CD4-positive, alpha-beta T cell treated with Interleukin-4 for 4 hours (primary cell): ENCODE data around the gene MAP6D1.

ENCODE experiments used
- DNase-seq: peaks from one replicate; pipeline ENCODE4 v3.0.0-alpha.2; 2020

The MAP6D1 gene

DNA sequence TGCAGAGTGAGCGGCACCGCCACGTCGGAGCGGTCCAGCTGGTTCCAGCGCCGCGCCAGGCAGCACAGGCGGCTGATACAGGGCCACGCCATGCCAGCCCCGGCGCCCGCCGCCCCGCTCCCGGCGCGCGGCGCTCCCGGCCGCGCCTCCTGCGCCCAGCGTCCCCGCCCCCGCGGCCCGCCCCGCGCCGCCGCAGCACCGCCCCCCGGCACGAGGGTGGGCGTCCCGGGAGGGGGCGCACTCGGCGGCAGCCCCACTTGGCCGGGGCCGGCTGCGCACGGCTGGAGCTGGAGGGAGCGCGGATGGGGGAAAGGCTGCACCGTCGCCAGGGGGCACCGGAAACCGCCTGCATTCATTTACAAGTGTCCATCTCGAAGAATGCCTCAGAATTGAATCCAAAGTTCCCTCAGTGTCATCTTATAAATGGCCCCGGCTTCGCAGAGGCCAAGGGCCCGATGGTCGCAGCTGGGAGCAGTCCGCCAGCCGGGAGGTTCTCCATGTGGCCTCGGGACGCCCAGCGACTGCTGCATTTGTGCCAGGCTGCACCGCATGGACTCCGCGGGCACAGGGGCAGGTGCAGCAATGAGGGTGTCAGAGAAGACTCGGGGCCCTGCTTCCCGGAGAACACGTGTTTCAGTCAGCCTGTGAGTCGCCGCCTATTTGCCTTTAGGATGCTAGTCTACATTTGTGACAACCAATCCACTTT is at the start of gene MAP6D1:
Gene MAP6D1 (minus strand): TSS at position 122 of the 706 bp plus-strand sequence. CDS start 30 bp downstream, at position 92.
- peak; percentile 25 for DNase-seq

DNA sequence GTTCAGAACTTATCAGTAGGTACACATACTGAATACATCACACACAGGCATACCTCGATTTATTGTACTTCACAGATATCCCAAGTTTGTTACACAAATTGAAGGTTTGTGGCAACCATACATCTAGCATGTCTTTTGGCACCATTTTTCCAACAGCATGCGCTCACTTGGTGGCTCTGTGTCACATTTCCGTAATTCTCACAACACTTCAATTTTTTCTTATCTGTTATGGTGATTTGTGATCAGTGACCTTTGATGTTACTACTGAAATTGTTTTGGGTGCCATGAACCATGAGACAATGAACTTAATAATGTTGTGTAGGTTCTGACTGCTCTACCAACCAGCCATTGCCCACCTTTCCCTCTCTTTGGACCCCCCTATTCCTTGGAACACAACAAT is 48.5 kb upstream of the MAP6D1 start:
- DNase-seq = no peak

DNA sequence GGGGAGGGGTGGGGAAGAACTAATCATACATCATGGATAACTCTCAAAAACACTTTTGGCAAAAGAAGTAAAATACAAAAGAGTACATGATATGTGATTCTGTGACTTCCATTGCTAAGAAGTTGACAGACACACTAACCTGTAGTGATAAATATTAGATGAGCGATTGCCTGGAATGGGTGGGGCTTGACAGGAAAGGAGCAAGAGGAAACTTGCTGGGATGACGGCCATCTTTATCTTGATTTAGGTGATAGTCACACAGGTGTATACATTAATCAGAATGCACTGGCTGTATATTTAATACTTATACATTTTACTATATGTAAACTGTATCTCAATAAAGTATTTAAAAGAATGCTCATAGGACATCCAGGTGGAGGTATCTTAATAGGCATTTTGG is 46.2 kb upstream of the MAP6D1 start:
- no peak for DNase-seq

DNA sequence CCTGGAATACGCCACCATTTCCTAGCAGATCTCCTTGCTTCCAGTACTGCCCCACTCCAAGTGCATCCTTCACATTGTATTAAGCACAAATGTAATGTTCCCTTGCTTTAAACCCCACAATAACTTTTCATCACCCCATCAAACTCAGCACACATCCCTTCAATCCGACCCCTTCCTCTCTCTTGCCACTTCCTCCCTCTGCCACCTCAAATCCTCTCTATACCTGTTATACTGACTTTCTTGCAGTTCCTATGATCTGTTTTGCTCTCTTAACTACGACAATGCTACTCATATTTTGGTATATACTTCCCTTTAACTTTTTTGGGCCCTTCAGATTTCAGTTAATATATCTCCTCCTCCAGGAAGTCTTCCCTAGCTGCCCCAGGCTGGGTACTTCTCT is 45.2 kb upstream of the MAP6D1 start:
- no peak for DNase-seq

DNA sequence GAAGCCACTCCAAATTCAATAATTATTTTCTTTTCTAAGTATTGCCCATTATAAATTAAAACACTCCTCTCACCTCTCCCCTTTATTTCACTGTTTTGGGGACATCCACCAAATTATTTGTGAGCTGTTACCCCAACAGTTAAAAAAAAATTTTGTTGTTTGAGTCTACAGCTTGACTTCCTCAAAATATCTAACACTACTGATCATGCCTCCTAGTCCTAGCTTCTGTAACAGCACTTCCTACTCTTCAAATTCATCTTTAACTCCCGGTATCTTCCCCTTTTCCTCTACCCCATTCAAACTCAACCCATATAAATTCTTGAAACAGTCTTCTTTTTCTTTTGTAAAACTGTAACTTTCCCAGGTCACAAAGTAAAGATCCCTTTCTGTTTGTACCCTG is 43.4 kb upstream of the MAP6D1 start:
- no peak for DNase-seq

DNA sequence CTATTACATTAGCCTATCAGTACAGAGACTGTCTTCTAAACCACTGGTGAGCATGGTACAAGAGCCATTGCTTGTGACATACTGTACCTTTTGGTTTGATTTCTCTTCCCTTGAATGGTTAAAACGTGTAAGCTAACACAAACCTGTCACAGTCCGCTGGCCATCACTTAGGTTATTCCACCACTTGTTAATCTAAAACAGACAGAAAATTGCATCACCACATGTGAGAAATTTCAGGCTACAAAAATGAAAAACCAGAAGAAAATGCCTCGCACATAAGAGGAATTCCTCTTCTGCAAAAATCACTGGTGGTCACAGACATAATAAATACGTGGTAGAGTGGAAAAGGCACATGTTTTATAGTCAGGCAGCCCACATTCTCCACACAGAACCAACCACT is 37.2 kb upstream of the MAP6D1 start:
- no peak for DNase-seq

DNA sequence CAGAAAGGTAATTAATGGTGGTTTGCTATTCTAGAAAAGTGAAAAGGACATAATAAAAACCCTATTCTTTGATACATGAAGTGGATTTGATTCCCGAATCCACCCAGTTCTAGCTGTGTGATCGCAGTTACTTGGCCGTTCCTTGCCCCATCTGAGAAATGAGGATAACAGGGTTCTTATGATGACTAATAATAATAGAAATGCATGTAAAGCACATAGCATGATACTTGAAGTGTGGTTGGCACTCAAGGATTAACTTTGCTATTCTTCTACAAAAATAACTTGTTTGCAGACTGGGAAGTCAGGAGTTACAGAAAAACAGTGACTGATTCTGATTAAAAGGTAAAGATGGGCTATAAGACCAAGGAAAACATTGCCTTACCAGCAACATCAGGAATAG is 32.5 kb upstream of the MAP6D1 start:
- no peak for DNase-seq

DNA sequence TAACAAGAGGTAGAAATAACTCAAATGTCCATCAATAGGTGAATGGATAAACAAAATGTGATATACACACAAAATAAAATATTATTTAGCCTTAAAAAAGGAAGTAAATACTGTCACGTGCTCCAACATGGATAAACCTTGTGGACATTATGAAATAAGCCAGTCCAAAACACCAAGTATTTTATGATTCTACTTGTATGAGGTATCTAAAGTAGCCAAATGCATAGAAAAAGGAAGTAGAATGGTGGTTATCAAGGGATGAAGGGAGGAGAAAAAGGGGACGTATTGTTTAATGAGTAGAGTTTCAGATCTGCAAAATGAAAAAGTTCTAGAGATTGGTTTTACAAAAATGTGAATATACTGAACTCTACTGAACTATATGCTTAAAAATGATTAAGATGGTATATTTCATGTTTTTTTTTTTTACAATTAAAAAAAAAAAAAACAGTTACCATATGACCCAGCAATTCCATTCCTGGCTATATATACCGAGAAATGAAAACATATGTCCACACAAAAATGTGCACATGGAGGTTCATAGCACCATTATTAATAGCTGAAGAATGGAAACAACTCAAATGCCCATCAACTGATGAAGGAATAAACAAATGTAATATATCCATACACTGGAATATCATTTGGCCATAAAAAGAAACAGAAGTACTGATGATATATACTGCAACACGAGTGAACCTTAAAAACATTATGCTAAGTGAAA is 29.1 kb upstream of the MAP6D1 start:
- DNase-seq = no peak

DNA sequence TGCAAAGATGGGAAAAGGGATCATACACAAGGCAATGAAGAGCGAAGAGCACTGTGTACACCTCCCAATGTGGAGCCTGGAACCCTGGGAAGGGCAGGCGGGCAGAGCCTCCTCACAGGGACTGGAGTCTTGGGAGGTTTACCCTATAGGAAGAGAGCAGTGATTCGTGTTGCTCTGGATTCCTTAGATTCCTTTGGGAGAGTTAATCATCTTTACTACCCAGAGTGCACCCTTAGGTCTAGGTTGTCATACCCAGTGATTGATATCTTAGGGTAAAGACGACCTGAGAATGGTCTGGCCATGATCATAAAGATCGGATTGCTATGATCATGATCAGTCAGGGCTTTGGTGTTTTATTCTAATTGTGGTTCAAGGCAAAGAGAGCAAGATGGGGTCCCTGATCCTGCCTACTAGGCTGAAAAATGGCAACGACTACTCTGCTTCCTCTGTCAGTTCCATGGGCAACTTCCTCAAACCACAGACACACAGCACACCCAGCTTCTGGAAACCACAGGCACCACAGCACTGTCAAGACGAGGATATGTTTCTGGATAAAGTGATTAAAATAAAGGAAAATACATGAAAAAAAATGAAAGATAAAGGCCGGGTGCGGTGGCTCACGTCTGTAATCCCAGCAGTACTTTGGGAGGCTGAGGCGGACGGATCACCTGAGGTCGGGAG is 20.4 kb upstream of the MAP6D1 start:
- DNase-seq = no peak

DNA sequence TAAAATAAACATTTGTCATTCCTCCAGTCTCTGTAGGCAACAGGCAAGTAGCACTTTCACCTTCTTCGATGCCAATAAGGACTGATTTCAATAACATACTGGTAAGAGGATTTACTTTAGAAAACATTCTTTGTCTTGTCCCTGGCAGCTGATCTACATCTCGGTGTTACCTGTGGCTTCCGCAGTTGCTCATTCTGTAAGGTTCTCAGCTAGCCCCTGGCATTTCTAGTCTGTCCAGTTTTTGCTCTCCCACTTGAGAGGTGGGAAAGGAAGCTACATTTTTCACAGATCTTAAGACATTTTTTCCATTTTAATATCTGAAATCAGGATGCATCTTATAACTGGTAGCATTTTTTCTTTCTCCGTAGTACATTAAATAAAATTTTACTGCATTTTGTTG is 19.7 kb upstream of the MAP6D1 start:
- no peak for DNase-seq

DNA sequence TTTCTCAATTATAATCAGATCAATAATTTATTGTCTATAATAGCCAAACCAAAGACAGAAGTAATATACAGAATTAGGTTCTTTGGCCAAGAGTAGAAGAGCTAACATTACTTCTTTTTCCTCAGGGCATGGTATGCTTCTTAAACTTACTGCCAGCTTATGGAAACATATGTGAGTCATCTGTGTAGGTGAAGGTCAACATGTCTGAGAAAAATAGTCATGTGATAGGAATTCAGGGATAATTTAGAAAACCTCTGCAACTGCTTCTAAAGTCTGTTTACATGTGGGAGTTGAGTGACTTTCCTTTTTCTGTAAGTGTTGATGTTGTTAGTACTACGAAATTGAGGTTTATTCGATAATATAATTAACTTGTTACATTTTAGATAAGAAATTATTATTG is 19.2 kb upstream of the MAP6D1 start:
- DNase-seq = no peak

DNA sequence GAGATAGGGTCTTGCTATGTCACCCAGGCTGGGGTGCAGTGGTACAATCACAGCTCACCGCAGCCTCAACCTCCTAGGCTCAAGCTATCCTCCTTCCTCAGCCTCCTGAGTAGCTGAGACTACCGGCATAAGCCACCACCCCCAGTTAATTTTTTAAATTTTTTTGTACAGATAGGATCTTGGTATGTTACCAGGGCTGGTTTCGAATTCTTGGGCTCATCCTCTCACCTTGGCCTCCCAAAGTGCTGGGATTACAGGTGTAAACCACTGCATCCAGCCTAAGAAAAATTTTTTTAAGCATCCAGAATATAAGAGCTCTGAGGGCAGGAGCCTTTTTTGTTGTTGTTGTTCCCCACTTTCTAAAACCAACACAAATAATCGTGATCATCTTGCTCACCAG is 14.4 kb upstream of the MAP6D1 start:
- no peak for DNase-seq

DNA sequence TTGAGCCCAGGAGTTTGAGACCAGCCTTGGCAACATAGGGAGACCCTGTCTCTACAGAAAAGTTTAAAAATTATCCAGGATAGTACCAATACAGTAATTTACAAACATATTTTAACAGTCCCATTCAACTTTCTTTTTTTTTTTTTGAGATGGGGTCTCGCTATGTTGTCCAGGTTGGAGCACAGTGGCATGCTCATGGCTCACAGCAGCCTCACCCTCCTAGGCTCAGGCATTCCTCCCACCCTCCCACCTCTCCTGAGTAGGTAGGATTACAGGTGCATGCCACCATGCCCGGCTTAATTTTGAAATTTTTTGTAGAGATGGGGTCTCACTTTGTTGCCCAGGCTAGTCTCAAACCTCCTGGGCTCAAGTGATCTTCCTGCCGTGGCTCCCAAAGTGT is 12.5 kb upstream of the MAP6D1 start:
- no peak for DNase-seq

DNA sequence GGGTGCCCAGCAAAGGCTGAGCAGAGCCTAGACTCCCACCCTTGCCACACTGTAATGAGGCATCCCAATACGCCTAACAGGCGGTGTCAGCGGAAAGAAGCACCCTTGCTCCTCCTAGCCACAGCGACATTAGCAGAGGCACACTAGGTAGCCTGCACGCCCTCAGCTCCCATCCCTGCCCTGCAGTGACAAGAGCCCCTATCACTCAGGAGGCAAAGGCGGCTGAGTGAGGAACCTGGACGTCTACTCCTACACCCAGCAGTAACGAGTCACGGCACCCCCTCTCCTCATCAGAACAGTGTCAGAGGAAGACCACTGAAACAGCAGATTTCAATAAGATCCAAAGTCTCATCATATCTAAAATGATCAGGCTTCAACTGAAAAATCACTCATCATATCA is 12.0 kb upstream of the MAP6D1 start:
- DNase-seq = no peak

DNA sequence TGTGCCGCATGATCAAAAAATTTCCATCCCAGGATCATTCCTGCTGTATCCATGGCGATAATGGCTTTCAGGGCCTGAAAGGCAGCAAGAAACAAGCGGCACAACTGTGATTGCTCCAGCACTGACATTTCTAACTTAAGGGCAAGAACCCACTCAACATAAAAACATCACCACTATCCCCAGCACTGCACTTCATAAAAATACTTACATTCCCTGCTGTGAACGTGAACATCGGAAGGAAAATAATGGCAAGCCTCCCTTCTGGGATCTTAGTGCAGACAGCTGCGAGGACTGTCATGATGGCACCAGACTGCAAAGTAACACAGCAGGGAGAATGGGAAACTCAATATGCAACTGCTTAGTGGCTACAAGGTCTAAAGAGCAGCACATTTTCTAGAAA is 8.1 kb upstream of the MAP6D1 start:
- DNase-seq = no peak

DNA sequence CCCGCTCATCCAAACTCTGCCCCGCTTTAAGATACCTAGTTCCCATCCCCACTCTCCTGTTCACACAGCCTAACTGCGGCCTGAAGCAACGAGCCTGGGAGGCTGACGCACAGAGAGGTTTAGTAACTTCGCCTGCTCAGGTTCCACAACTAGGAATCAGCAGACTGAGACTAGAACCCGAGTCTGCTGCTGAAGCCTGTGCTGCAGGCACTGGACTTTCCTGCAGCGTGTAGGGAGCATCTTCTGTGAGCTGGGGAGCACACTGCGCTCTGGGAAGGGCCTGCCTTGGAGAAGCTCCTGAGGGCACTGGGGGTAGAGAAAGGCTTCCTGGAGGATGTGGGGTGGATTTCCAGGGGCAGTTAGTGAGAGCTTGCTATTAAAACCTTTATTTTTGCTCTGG is 4.8 kb upstream of the MAP6D1 start:
- DNase-seq = no peak

DNA sequence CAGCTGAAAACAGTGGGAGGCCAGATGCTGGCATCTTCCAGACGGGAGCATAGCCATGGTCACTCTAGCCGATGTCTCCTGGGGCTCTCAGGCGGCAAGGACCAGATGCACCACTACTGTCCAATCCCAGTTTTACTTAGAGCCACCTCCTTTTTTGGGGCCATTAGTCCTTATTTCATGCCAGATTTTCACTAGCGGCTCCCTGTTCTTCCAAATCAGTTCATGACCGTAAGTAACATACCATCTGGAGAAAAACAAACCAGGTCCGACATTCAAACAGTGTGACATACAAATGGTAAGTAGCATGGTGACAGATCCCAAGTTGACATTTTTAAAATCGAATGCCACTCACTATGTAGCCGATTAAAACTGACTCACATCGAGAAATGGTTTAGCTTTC is 4.1 kb upstream of the MAP6D1 start:
- DNase-seq = no peak

DNA sequence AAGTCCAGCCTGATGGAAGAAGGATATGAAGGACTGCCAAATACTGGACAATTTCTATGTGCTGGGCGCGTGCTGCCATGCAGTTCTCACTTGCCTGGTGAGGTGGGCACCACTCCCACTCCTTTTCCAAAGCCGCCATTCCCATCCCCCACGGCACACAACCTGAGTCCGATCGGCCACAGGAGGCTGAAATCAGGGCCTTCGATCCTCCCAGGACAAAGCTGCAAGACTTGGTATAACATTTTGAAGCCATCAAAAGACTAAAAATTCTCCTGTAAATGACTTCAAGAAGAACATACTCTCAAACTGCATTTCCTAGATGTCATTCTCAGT is 3.1 kb upstream of the MAP6D1 start:
- no peak for DNase-seq

DNA sequence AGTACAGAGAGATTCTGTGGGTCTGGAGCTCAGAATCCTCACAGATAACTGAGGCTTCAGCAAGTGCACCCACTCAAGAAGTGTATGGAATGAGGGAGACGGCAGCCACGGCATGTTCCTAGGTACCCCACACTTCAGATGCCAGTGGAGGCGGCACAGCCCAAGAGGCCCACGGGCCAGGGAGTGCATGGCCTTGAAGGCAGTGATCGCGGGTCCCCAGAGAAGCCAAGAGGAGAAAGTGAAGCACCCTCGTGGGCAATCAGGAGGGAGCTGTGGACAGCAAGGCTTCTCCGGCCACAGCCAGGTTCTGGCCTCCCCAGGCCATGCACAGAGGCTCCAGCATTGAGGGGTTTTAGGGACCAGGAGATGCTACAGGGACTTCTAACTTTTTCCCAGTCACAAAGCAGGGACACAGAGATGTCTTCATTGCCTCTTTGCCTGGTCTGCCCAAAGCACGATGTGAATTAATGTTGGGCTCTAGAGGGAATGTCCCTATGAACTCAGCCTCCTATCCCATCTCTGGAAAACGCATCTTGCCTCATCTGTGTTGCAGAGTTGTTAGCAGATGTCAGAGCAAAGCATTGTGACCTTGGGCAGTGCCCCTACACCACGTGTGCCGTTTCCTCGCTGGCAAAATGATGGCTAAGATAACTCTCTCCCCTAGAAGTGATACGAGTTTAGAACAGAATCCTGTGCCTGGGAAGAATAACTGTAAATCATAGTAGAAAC is 2.6 kb upstream of the MAP6D1 start:
- no peak for DNase-seq

DNA sequence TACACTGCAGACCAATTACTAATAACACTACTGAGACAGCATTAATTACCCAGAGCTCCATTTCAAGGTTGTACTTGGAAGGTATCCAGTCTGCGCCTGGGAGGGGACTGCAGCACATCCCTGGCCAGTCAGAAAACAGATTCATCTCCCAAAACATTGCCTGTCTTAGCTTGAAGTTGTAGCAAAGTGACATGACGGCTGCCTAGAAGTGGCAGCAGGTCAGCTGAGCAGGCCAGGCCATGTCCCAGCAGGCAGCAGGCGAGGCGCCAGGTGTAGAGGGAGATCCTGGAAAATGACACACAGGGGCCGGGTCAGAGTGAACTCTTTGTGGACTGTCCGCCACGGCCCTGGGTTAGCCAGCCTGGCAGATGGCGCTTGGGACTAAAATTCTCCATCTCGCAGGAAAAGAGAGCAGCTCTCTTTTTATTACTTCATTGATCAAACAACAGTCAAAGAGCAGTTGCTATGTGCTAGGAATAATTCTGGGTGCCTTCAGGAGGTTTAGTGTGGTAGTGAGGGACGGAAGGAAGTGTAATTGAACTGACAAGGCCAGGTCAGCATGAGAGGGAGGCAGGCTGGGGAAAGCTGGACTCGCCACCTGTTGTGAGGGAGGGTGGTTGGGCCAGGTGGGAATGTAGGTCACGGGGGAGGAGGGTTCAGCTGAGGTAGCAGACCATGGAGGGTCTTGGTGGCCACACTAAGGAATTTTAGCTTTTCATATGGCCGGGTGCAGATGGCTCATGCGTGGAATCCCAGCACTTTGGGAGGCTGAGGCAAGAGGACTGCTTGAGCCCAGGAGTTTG is 1.3 kb upstream of the MAP6D1 start:
- no peak for DNase-seq

DNA sequence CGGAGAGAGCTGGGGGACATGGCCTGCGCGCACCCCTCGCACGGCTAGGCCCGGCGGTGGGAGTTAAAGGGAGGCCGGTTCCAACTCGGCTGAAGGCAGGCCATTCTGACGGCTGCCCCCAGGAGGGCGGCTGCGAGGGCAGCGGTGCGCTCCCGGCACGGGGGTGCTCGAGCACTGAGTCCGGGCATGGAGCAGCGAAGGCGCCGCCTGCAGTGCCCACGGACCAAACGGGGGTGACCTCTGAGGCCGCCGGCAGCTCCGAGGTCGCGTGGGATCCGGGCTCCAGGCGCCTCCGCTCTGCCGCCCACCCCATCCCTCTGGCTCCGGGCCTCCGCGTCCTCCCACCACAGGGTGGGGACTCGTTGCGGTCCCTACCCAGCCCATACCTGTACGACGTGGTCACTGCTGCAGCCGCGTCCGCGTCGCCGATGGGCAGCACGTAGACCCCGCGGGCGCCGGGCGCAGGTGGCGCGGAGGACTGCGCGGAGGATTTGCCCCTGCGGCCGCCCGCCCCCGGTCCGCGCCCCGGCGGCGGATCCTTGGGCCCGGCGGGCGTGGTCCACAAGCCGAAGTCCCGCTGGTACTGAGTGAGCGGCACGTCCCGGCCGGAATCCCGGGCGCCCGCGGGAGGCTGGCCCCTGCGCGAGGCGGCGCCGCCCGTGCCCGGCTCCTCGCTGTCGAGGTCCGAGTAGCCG is 469 bp downstream of the MAP6D1 start:
- DNase-seq = no peak

DNA sequence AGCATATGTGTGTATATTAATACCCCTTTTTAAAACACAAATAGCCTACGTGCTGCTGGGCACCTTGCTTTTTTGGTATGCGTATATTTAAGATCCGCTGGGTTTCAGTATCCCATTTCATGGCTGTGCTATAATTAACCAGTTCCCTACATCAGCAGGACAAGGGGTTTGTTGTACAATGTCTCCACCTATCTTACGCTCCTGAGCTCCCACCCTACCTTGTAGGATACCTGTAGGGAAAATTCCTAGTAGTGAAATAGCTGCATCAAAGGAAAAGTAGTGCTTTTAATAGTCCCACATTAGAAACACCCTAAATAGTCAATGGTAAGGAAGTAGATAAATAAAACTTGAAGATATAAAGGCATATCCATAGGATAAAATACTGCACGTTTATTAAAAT is 1.4 kb downstream of the MAP6D1 start:
- no peak for DNase-seq
